ENCODE measurements around the gene BRINP3. TPM values are rescaled to one million over a fixed set of nuclear protein-coding genes. Genes with fewer than 3 reads are reported as not detected.

Gene BRINP3
- polyA plus RNA-seq, 2 donors, result 0.10 to 0.11 TPM

- Histone ChIP-seq H3K36me3 (ENCODE audit: control insufficient read depth in 2 of 2, insufficient read depth in 2 of 2, low read length in 1 of 2) (no peaks in the 10 kb centered on the region), H3K4me3 (ENCODE audit: low read depth in 1 of 2, low read length in 2 of 2) (peak overlapping the region in 1 of 2 donors; percentile 47), H3K4me1 (ENCODE audit: control insufficient read depth in 2 of 2, insufficient read depth in 2 of 2, low read length in 1 of 2) (peaks cover 2 to 5% of the 10 kb centered on the region in 2 donors), H3K27ac (ENCODE audit: low read depth in 2 of 2, low read length in 1 of 2) (no peak overlapping the region), H3K9me3 (ENCODE audit: control insufficient read depth in 2 of 2, insufficient read depth in 1 of 2, low read depth in 1 of 2, low read length in 1 of 2) (no peaks in the 10 kb centered on the region), H3K27me3 (ENCODE audit: control insufficient read depth in 1 of 2, insufficient read depth in 2 of 2, low read length in 2 of 2) (peaks cover 0 to 4% of the 10 kb centered on the region in 2 donors)
- 8 to 12% methylated on average over 4 of the region's 4 CpGs for WGBS, 2 donors
Observed at GRCh38 chr1:190479050-190479397, 1.4 kb upstream of the BRINP3 start.

GRCh38 chr1:190478149-190479049, 735 bp upstream of the BRINP3 start:
- no peaks in the 10 kb centered on the region for H3K36me3 ChIP-seq (ENCODE audit: control insufficient read depth in 2 of 2, insufficient read depth in 2 of 2, low read length in 1 of 2)
- peak overlapping the region in 1 of 2 donors; percentile 47 for H3K4me3 ChIP-seq (ENCODE audit: low read depth in 1 of 2, low read length in 2 of 2)
- peaks cover 0 to 4% of the 10 kb centered on the region in 2 donors for H3K27me3 ChIP-seq (ENCODE audit: control insufficient read depth in 1 of 2, insufficient read depth in 2 of 2, low read length in 2 of 2)
- H3K4me1 ChIP-seq (ENCODE audit: control insufficient read depth in 2 of 2, insufficient read depth in 2 of 2, low read length in 1 of 2), result peaks cover 2 to 5% of the 10 kb centered on the region in 2 donors
- H3K9me3 ChIP-seq (ENCODE audit: control insufficient read depth in 2 of 2, insufficient read depth in 1 of 2, low read depth in 1 of 2, low read length in 1 of 2), result no peaks in the 10 kb centered on the region
- no peak overlapping the region for H3K27ac ChIP-seq (ENCODE audit: low read depth in 2 of 2, low read length in 1 of 2)
- 3 to 4% methylated on average over 42 of the region's 42 CpGs for WGBS, 2 donors

- H3K4me3 ChIP-seq (ENCODE audit: low read depth in 1 of 2, low read length in 2 of 2), result no peak overlapping the region
- peaks cover 0 to 4% of the 10 kb centered on the region in 2 donors for H3K27me3 ChIP-seq (ENCODE audit: control insufficient read depth in 1 of 2, insufficient read depth in 2 of 2, low read length in 2 of 2)
Observed at GRCh38 chr1:190476806-190477205, 858 bp downstream of the BRINP3 start.

GRCh38 chr1:190476321-190476720, 1.3 kb downstream of the BRINP3 start:
- 17 to 27% methylated on average over 5 of the region's 5 CpGs for WGBS, 2 donors
- no peak overlapping the region for H3K27ac ChIP-seq (ENCODE audit: low read depth in 2 of 2, low read length in 1 of 2)
- H3K4me3 ChIP-seq (ENCODE audit: low read depth in 1 of 2, low read length in 2 of 2), result peak overlapping the region in 1 of 2 donors; percentile 26
- H3K27me3 ChIP-seq (ENCODE audit: control insufficient read depth in 1 of 2, insufficient read depth in 2 of 2, low read length in 2 of 2), result peaks cover 0 to 4% of the 10 kb centered on the region in 2 donors
- no peaks in the 10 kb centered on the region for H3K9me3 ChIP-seq (ENCODE audit: control insufficient read depth in 2 of 2, insufficient read depth in 1 of 2, low read depth in 1 of 2, low read length in 1 of 2)
- H3K4me1 ChIP-seq (ENCODE audit: control insufficient read depth in 2 of 2, insufficient read depth in 2 of 2, low read length in 1 of 2), result peaks cover 2 to 5% of the 10 kb centered on the region in 2 donors
- no peaks in the 10 kb centered on the region for H3K36me3 ChIP-seq (ENCODE audit: control insufficient read depth in 2 of 2, insufficient read depth in 2 of 2, low read length in 1 of 2)

More at GRCh38 chr1:190476806-190477205, 858 bp downstream of the BRINP3 start:
- no peaks in the 10 kb centered on the region for H3K9me3 ChIP-seq (ENCODE audit: control insufficient read depth in 2 of 2, insufficient read depth in 1 of 2, low read depth in 1 of 2, low read length in 1 of 2)
- 34 to 39% methylated on average over 5 of the region's 5 CpGs for WGBS, 2 donors
- peaks cover 2 to 5% of the 10 kb centered on the region in 2 donors for H3K4me1 ChIP-seq (ENCODE audit: control insufficient read depth in 2 of 2, insufficient read depth in 2 of 2, low read length in 1 of 2)
- no peak overlapping the region for H3K27ac ChIP-seq (ENCODE audit: low read depth in 2 of 2, low read length in 1 of 2)
- H3K36me3 ChIP-seq (ENCODE audit: control insufficient read depth in 2 of 2, insufficient read depth in 2 of 2, low read length in 1 of 2), result no peaks in the 10 kb centered on the region

- Histone ChIP-seq H3K27ac (ENCODE audit: low read depth in 2 of 2, low read length in 1 of 2) (peak overlapping the region in 1 of 2 donors; percentile 31), H3K36me3 (ENCODE audit: control insufficient read depth in 2 of 2, insufficient read depth in 2 of 2, low read length in 1 of 2) (no peaks in the 10 kb centered on the region), H3K4me1 (ENCODE audit: control insufficient read depth in 2 of 2, insufficient read depth in 2 of 2, low read length in 1 of 2) (peaks cover 2 to 5% of the 10 kb centered on the region in 2 donors), H3K4me3 (ENCODE audit: low read depth in 1 of 2, low read length in 2 of 2) (peak overlapping the region; percentile 1 to 26), H3K9me3 (ENCODE audit: control insufficient read depth in 2 of 2, insufficient read depth in 1 of 2, low read depth in 1 of 2, low read length in 1 of 2) (no peaks in the 10 kb centered on the region), H3K27me3 (ENCODE audit: control insufficient read depth in 1 of 2, insufficient read depth in 2 of 2, low read length in 2 of 2) (peaks cover 0 to 4% of the 10 kb centered on the region in 2 donors)
- 3% methylated on average over 27 of the region's 27 CpGs for WGBS, 2 donors
Observed at GRCh38 chr1:190475421-190476141, 2.1 kb downstream of the BRINP3 start.

- H3K4me3 ChIP-seq (ENCODE audit: low read depth in 1 of 2, low read length in 2 of 2), result peak overlapping the region in 1 of 2 donors; percentile 31
- no peaks in the 10 kb centered on the region for H3K36me3 ChIP-seq (ENCODE audit: control insufficient read depth in 2 of 2, insufficient read depth in 2 of 2, low read length in 1 of 2)
- H3K4me1 ChIP-seq (ENCODE audit: control insufficient read depth in 2 of 2, insufficient read depth in 2 of 2, low read length in 1 of 2), result peaks cover 2 to 5% of the 10 kb centered on the region in 2 donors
- H3K9me3 ChIP-seq (ENCODE audit: control insufficient read depth in 2 of 2, insufficient read depth in 1 of 2, low read depth in 1 of 2, low read length in 1 of 2), result no peaks in the 10 kb centered on the region
- 11 to 13% methylated on average over 13 of the region's 13 CpGs for WGBS, 2 donors
- H3K27ac ChIP-seq (ENCODE audit: low read depth in 2 of 2, low read length in 1 of 2), result no peak overlapping the region
- H3K27me3 ChIP-seq (ENCODE audit: control insufficient read depth in 1 of 2, insufficient read depth in 2 of 2, low read length in 2 of 2), result peaks cover 0 to 4% of the 10 kb centered on the region in 2 donors
Observed at GRCh38 chr1:190474650-190475211, 2.9 kb downstream of the BRINP3 start.

- peaks cover 2 to 5% of the 10 kb centered on the region in 2 donors for H3K4me1 ChIP-seq (ENCODE audit: control insufficient read depth in 2 of 2, insufficient read depth in 2 of 2, low read length in 1 of 2)
- peaks cover 0 to 2% of the 10 kb centered on the region in 2 donors for H3K27me3 ChIP-seq (ENCODE audit: control insufficient read depth in 1 of 2, insufficient read depth in 2 of 2, low read length in 2 of 2)
- H3K27ac ChIP-seq (ENCODE audit: low read depth in 2 of 2, low read length in 1 of 2), result no peak overlapping the region
- WGBS, 2 donors, result 52 to 58% methylated on average over 2 of the region's 2 CpGs
- peak overlapping the region in 1 of 2 donors; percentile 31 for H3K4me3 ChIP-seq (ENCODE audit: low read depth in 1 of 2, low read length in 2 of 2)
- H3K36me3 ChIP-seq (ENCODE audit: control insufficient read depth in 2 of 2, insufficient read depth in 2 of 2, low read length in 1 of 2), result no peaks in the 10 kb centered on the region
- no peaks in the 10 kb centered on the region for H3K9me3 ChIP-seq (ENCODE audit: control insufficient read depth in 2 of 2, insufficient read depth in 1 of 2, low read depth in 1 of 2, low read length in 1 of 2)
Observed at GRCh38 chr1:190474010-190474409, 3.7 kb downstream of the BRINP3 start.

- no peaks in the 10 kb centered on the region for H3K36me3 ChIP-seq (ENCODE audit: control insufficient read depth in 2 of 2, insufficient read depth in 2 of 2, low read length in 1 of 2)
- no peak overlapping the region for H3K27ac ChIP-seq (ENCODE audit: low read depth in 2 of 2, low read length in 1 of 2)
- peaks cover 2% of the 10 kb centered on the region in 2 donors for H3K4me1 ChIP-seq (ENCODE audit: control insufficient read depth in 2 of 2, insufficient read depth in 2 of 2, low read length in 1 of 2)
- H3K9me3 ChIP-seq (ENCODE audit: control insufficient read depth in 2 of 2, insufficient read depth in 1 of 2, low read depth in 1 of 2, low read length in 1 of 2), result no peaks in the 10 kb centered on the region
- H3K4me3 ChIP-seq (ENCODE audit: low read depth in 1 of 2, low read length in 2 of 2), result no peak overlapping the region
- peaks cover 0 to 2% of the 10 kb centered on the region in 2 donors for H3K27me3 ChIP-seq (ENCODE audit: control insufficient read depth in 1 of 2, insufficient read depth in 2 of 2, low read length in 2 of 2)
- WGBS, 2 donors, result 76 to 79% methylated on average over 1 of the region's 1 CpG
Observed at GRCh38 chr1:190472494-190472893, 5.2 kb downstream of the BRINP3 start.

- Histone ChIP-seq H3K36me3 (ENCODE audit: control insufficient read depth in 2 of 2, insufficient read depth in 2 of 2, low read length in 1 of 2) (no peaks in the 10 kb centered on the region), H3K4me3 (ENCODE audit: low read depth in 1 of 2, low read length in 2 of 2) (no peak overlapping the region), H3K9me3 (ENCODE audit: control insufficient read depth in 2 of 2, insufficient read depth in 1 of 2, low read depth in 1 of 2, low read length in 1 of 2) (no peaks in the 10 kb centered on the region), H3K4me1 (ENCODE audit: control insufficient read depth in 2 of 2, insufficient read depth in 2 of 2, low read length in 1 of 2) (peaks cover 2% of the 10 kb centered on the region in 2 donors), H3K27me3 (ENCODE audit: control insufficient read depth in 1 of 2, insufficient read depth in 2 of 2, low read length in 2 of 2) (peaks cover 0 to 2% of the 10 kb centered on the region in 2 donors), H3K27ac (ENCODE audit: low read depth in 2 of 2, low read length in 1 of 2) (no peak overlapping the region)
- 60 to 78% methylated on average over 2 of the region's 2 CpGs for WGBS, 2 donors
Observed at GRCh38 chr1:190472042-190472441, 5.6 kb downstream of the BRINP3 start.

Measured in esophagus (tissue), 2 donors.